Measurements from ENCODE around the gene SSBP3.

The SSBP3 gene

DNA sequence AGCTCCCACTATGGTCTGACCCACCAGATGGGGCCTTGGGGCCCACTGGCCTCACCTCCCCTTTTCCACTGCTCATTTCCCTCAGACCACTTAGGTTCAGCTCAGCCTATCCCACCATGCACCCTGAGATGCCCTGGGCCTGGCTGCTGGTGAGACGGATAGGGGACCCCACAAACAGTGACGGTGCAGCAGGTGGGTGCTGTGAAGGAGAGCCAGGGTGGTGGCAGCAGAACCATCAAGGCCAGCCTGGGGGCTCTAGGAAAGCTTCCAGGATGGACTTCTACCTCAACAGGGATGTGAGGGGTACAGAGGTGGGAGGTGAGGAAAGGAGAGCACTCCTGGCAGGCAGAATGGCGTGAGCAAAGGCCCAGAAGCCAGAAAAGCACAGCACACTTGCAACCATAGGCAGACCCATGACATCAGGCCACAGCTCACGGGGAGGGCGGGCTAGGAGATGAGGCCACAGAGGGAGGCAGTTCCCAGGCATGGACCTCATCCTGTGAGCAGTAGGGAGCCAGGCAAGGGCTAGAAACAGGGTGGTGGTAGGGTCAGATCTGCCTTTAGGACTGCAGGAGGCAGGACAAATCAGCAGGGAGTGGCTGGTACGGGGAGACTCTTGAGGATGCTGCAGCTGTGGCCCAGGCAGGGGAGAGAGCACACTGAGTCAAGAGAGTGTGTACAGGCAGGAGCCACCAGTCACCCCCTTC, 229.4 kb downstream of the SSBP3 start:
- no peak for DNase-seq (ENCODE audit: low spot score)
